C4-2B (cell line): ENCODE data around the gene RNH1.

Experiments
- ZFX ChIP-seq: fragments of 450-650 bp; IDR thresholded peaks from 2 replicates; pipeline ENCODE4 v1.6.1; 2017
- TF ChIP-seq, protein P1 (sequence below): fragments of 450-650 bp; conservative IDR thresholded peaks from 2 replicates; pipeline ENCODE4 v1.5.1; 2017; ENCODE audit warnings: mild to moderate bottlenecking

- TF ChIP-seq, protein P1, sequence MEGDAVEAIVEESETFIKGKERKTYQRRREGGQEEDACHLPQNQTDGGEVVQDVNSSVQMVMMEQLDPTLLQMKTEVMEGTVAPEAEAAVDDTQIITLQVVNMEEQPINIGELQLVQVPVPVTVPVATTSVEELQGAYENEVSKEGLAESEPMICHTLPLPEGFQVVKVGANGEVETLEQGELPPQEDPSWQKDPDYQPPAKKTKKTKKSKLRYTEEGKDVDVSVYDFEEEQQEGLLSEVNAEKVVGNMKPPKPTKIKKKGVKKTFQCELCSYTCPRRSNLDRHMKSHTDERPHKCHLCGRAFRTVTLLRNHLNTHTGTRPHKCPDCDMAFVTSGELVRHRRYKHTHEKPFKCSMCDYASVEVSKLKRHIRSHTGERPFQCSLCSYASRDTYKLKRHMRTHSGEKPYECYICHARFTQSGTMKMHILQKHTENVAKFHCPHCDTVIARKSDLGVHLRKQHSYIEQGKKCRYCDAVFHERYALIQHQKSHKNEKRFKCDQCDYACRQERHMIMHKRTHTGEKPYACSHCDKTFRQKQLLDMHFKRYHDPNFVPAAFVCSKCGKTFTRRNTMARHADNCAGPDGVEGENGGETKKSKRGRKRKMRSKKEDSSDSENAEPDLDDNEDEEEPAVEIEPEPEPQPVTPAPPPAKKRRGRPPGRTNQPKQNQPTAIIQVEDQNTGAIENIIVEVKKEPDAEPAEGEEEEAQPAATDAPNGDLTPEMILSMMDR: no peak
- TF ChIP-seq ZFX: no peak
Measured at GRCh38 chr11:553988-554340, 46.9 kb upstream of the RNH1 start.
